SU-DHL-6 (cell line): Measurements from ENCODE around the gene P2RX2.

Source experiments
- H2AFZ ChIP-seq: fragments of 200-600 bp; sonication (generic); 2 replicates; pipeline ENCODE4 v1.6.1; 2014; ENCODE audit warnings: low read depth, mild to moderate bottlenecking, moderate library complexity, mixed read lengths, antibody characterized with exemption, low read length; ENCODE audit not compliant: severe bottlenecking
- H3F3A ChIP-seq: fragments of 200-600 bp; shearing (Covaris generic); 2 replicates; pipeline ENCODE4 v1.6.0; 2016; ENCODE audit warnings: antibody characterized with exemption, mild to moderate bottlenecking; ENCODE audit not compliant: insufficient read depth
- H3K27ac ChIP-seq: fragments of 200-600 bp; sonication (generic); 2 replicates; pipeline ENCODE4 v1.5.1; 2016; ENCODE audit warnings: low read depth, mild to moderate bottlenecking, low read length, moderate library complexity, mixed read lengths
- H3K27me3 ChIP-seq: fragments of 200-600 bp; sonication (generic), shearing (Covaris generic); 2 replicates; pipeline ENCODE4 v1.6.0; 2014; ENCODE audit warnings: mild to moderate bottlenecking, low read length
- H3K36me3 ChIP-seq: fragments of 200-600 bp; sonication (generic); 2 replicates; pipeline ENCODE4 v1.6.1; 2014; ENCODE audit warnings: mild to moderate bottlenecking, low read length, mixed read lengths
- H3K4me2 ChIP-seq: fragments of 300-600, 200-600 bp; shearing (Covaris generic), sonication (generic); 2 replicates; pipeline ENCODE4 v1.6.0; 2014; ENCODE audit warnings: low read length, low read depth, mild to moderate bottlenecking; ENCODE audit not compliant: poor library complexity, severe bottlenecking
- H3K4me3 ChIP-seq: fragments of 200-600 bp; sonication (generic); 2 replicates; pipeline ENCODE4 v1.5.1; 2014; ENCODE audit warnings: antibody characterized with exemption, low read length, mild to moderate bottlenecking, mixed read lengths; ENCODE audit not compliant: insufficient read depth, poor library complexity, severe bottlenecking
- H3K79me2 ChIP-seq: fragments of 200-600 bp; sonication (generic); 2 replicates; pipeline ENCODE4 v1.6.1; 2014; ENCODE audit warnings: mild to moderate bottlenecking, low read length, moderate library complexity; ENCODE audit not compliant: insufficient read depth
- H3K9ac ChIP-seq: fragments of 200-600 bp; sonication (generic); 2 replicates; pipeline ENCODE4 v1.7.0; 2014; ENCODE audit warnings: mild to moderate bottlenecking, low read length
- H3K9me2 ChIP-seq: fragments of 200-600 bp; sonication (generic); replicated peaks from 2 replicates; pipeline ENCODE4 v1.6.1; 2014; ENCODE audit warnings: low read length; ENCODE audit not compliant: insufficient read depth
- H3K9me3 ChIP-seq: fragments of 200-600 bp; sonication (generic); 2 replicates; pipeline ENCODE4 v1.6.1; 2014; ENCODE audit warnings: low read length, mixed read lengths; ENCODE audit not compliant: insufficient read depth
- H4K20me1 ChIP-seq: fragments of 200-600 bp; sonication (generic); 2 replicates; pipeline ENCODE4 v1.6.1; 2014; ENCODE audit warnings: low read depth, mild to moderate bottlenecking, antibody characterized with exemption, low read length, moderate library complexity, mixed read lengths
- CTCF ChIP-seq: fragments of 200-600 bp; sonication (generic); IDR thresholded peaks from one replicate; pipeline ENCODE4 v1.5.1; 2017; ENCODE audit warnings: antibody characterized with exemption, mild to moderate bottlenecking, low read length, moderate library complexity; ENCODE audit not compliant: insufficient read depth, poor library complexity, severe bottlenecking
- EZH2phosphoT487 ChIP-seq: fragments of 200-600 bp; sonication (generic), shearing (Covaris generic); conservative IDR thresholded peaks from 2 replicates; pipeline ENCODE4 v1.6.1; 2018; ENCODE audit warnings: mild to moderate bottlenecking, antibody characterized with exemption, low read length, moderate library complexity, mixed read lengths

Gene P2RX2

GRCh38 chr12:132587781-132588180 lies 30.8 kb upstream of the P2RX2 start:
- no peaks in the 10 kb centered on the region for H3K36me3 ChIP-seq
- H3K9ac ChIP-seq, result no peak overlapping the region
- H3K27me3 ChIP-seq, result no peaks in the 10 kb centered on the region
- no peaks in the 10 kb centered on the region for H4K20me1 ChIP-seq
- H3K9me2 ChIP-seq, result no peaks in the 10 kb centered on the region
- H3K9me3 ChIP-seq, result no peaks in the 10 kb centered on the region
- H3F3A ChIP-seq, result no peaks in the 10 kb centered on the region; the same call in 1 of the 2 replicates
- H3K4me2 ChIP-seq, result no peak overlapping the region
- H3K4me3 ChIP-seq, result no peak overlapping the region
- H3K27ac ChIP-seq, result no peak overlapping the region
- H2AFZ ChIP-seq, result no peak overlapping the region
- no peaks in the 10 kb centered on the region for H3K79me2 ChIP-seq
- TF ChIP-seq CTCF, result no peak

- H3K27me3 ChIP-seq, result no peaks in the 10 kb centered on the region
- no peak overlapping the region for H3K27ac ChIP-seq
- no peak overlapping the region for H3K4me3 ChIP-seq
- no peaks in the 10 kb centered on the region for H3K79me2 ChIP-seq
- no peak overlapping the region for H3K4me2 ChIP-seq
- no peaks in the 10 kb centered on the region for H3K9me2 ChIP-seq
- H3K9me3 ChIP-seq, result no peaks in the 10 kb centered on the region
- no peaks in the 10 kb centered on the region for H4K20me1 ChIP-seq
- no peak overlapping the region for H3K9ac ChIP-seq
- H2AFZ ChIP-seq, result no peak overlapping the region
- no peaks in the 10 kb centered on the region; the same call in 1 of the 2 replicates for H3F3A ChIP-seq
- H3K36me3 ChIP-seq, result no peaks in the 10 kb centered on the region
- TF ChIP-seq CTCF (no peak), EZH2phosphoT487 (no peak)
These were observed 30.3 kb upstream of the P2RX2 start for GRCh38 chr12:132588319-132588718.

- no peak overlapping the region for H2AFZ ChIP-seq
- H3K9me3 ChIP-seq, result no peaks in the 10 kb centered on the region
- H3K36me3 ChIP-seq, result no peaks in the 10 kb centered on the region
- TF ChIP-seq EZH2phosphoT487, result no peak
- no peak for TF ChIP-seq CTCF
- H4K20me1 ChIP-seq, result no peaks in the 10 kb centered on the region
- H3K4me3 ChIP-seq, result no peak overlapping the region
- no peaks in the 10 kb centered on the region for H3K79me2 ChIP-seq
- no peaks in the 10 kb centered on the region for H3K9me2 ChIP-seq
- no peaks in the 10 kb centered on the region; the same call in 1 of the 2 replicates for H3F3A ChIP-seq
- no peak overlapping the region for H3K27ac ChIP-seq
- H3K27me3 ChIP-seq, result no peaks in the 10 kb centered on the region
- no peak overlapping the region for H3K4me2 ChIP-seq
- H3K9ac ChIP-seq, result no peak overlapping the region
These were observed 29.5 kb upstream of the P2RX2 start for GRCh38 chr12:132588821-132589669.
